HG03342 (cell line): ENCODE measurements around the gene DMRT1.
"Not testable (repeated sequence)": the region's sequence is repeated elsewhere in the genome, so short reads cannot be mapped to it uniquely, and the experiment has no call there.

ENCODE experiments used
- ATAC-seq: cut with Tn5 transposase; IDR thresholded peaks from one replicate; pipeline ENCODE4 v1.9.1; 2021; ENCODE audit warnings: mild to moderate bottlenecking, moderate library complexity; ENCODE audit not compliant: unreplicated experiment

The DMRT1 gene

DNA sequence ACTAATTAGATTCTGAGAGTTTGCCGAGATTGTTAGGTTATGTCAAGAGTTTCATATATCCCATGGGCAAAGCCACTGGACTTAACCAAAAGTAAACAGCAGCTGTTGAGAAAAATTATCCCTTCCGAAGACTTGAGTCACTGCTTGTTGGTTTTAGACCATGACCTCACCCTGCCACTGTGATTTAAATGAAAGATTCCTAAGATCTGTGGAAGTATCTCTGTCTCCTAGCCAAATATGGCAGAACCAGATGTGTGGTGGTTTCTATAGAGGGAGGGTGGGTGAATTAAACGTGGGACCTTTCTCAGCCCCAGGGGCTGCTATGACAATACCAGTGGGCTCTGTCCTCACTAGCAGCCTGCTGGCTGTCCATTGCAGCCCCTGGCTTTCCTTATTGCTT is 154.3 kb downstream of the DMRT1 start:
- ATAC-seq, result no peak

GRCh38 chr9:998299-999110 is 157.0 kb downstream of the DMRT1 start:
- ATAC-seq, result not testable (repeated sequence)

DNA sequence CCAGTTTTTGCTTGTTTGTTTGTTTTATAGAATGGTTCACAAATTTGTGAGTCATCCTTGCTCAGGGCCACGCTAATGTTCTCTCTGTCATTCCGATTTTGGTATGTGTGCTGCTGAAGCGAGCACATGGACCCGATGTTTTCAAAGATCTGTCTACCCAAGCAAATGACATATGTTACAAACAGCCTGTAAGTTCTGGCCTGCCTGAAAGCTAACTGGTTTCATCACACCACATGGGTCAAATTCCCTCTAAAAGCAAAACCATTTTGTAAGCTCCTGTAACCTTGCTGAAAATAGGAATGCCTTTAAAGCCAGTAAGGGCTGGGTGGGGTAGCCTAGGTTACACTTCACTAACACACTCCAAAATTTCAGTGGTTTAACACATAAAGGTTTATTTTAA is 160.3 kb downstream of the DMRT1 start:
- ATAC-seq, result no peak

DNA sequence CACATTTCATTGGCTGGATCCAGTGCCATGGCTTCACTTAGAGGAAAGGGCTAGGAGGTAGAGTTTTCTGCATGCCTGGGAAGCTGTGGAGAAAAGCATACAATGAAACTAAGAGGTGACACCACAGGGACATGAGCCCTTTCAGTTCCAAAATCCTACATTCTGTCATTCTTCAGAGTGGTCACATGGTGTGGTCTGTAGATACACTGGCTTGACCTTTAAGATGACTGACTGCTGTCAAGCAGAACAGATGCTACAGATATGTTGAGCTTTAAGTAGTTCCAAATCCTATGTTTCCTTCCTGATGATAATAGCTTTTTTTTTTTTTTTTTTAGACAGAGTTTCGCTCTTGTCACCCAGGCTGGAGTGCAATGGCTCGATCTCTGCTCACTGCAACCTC is 161.2 kb downstream of the DMRT1 start:
- ATAC-seq, result no peak

- peak; percentile 48 for ATAC-seq
These were observed 163.7 kb downstream of the DMRT1 start for GRCh38 chr9:1005043-1005667.

DNA sequence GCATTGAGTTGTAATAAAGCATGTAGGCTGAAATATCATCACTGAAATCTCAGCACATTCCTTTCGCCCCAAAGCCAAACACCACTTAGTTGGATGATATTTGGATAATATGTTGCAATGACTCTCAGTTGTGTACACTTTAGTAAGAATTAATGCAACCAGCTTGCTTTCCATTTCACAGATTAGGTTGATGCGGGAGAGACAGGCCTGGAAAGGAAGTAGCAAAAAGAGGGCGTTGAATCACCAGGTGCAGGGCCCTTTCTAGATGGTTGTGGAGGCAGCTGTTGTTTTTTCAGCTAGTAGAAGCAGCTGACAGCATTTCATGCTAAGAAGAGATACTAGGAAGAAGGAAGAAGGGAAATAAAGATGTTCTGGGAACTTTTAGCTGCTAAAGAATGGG is 165.8 kb downstream of the DMRT1 start:
- ATAC-seq, result no peak

GRCh38 chr9:1008216-1008615 is 166.7 kb downstream of the DMRT1 start:
- no peak for ATAC-seq

GRCh38 chr9:1009101-1009707 is 167.7 kb downstream of the DMRT1 start:
- ATAC-seq, result peak; percentile 95

DNA sequence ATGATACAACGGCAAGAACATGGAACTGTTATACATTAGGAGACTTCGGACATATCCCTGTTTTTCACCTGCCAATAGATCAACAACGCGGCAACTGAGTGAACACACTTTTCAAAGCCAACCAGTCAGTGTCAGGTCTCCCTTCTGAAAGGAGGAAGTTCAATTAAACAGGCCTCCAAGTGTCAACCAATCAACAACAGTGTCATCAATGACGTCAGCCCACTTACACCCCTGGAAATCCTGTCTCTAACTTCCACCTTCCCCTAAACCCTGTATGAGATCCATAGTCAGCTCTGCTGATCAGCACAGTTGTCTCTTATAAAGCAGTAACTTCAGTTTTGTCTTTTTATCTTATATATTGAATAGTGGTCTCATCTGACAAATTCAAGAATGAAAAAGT is 171.5 kb downstream of the DMRT1 start:
- no peak for ATAC-seq

DNA sequence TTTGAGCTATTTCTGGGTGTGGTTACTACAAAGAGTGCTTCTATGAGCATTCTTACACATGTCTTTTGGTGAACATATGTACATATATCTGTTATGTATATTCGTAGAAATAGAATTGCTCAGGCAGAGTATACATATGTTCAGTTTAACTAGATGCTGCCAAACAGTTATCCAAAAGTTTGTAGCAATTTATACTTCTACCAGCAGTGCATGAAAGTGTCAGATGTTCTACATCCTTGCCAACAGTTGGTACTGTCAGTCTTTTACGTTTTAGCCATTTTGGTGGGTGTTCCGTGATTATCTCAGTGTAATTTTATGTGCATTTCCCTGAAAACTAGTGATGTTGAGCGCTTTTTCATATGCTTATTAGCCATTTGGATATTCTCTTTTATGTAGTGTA is 172.7 kb downstream of the DMRT1 start:
- ATAC-seq, result no peak

DNA sequence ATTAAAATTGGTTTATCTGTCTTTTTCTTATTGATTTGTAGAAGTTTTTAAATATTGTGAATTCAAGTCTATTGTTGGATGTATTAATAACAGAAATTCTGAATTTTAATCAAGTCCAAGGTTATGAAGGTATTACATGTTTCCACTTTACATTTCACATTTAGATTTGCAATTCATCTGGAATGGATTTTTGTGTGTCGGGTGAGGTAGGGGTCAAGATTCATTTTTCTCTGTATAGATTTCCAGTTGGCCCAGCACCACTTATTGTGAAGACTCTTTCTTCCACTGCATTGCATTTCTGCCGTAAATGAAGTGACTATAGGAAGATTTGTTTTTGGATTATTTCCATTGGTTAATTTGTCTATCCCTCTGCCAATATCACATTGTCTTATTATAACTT is 173.1 kb downstream of the DMRT1 start:
- no peak for ATAC-seq

- no peak for ATAC-seq
These were observed 176.6 kb downstream of the DMRT1 start for GRCh38 chr9:1018121-1018520.
